HG02840 (cell line): ENCODE results near the gene KISS1R.
A peak's percentile ranks its signal among the peaks of the same experiment; 100 is the strongest.
"Not testable (repeated sequence)": the region's sequence is repeated elsewhere in the genome, so short reads cannot be mapped to it uniquely, and the experiment has no call there.

ENCODE experiments used
- ATAC-seq: cut with Tn5 transposase; IDR thresholded peaks from one replicate; pipeline ENCODE4 v1.9.1; 2021; ENCODE audit warnings: mild to moderate bottlenecking, moderate library complexity, moderate number of reproducible peaks; ENCODE audit not compliant: unreplicated experiment, low FRiP score

Gene KISS1R

GRCh38 chr19:881385-882071 is 35.6 kb upstream of the KISS1R start:
- ATAC-seq = no peak

- ATAC-seq = no peak
Measured at GRCh38 chr19:882871-883497, 34.1 kb upstream of the KISS1R start.

- no peak for ATAC-seq
Measured at GRCh38 chr19:883661-884211, 33.4 kb upstream of the KISS1R start.

GRCh38 chr19:884420-885211 is 32.5 kb upstream of the KISS1R start:
- ATAC-seq = no peak

GRCh38 chr19:885536-886224 is 31.5 kb upstream of the KISS1R start:
- ATAC-seq = no peak

- no peak for ATAC-seq
Measured at GRCh38 chr19:887072-887471, 30.1 kb upstream of the KISS1R start.

GRCh38 chr19:887599-887998 is 29.5 kb upstream of the KISS1R start:
- ATAC-seq = no peak

- no peak for ATAC-seq
Measured at GRCh38 chr19:888581-889385, 28.4 kb upstream of the KISS1R start.

GRCh38 chr19:889662-890295 is 27.4 kb upstream of the KISS1R start:
- ATAC-seq = no peak

GRCh38 chr19:890831-891230 is 26.3 kb upstream of the KISS1R start:
- no peak for ATAC-seq

- not testable (repeated sequence) for ATAC-seq
Measured at GRCh38 chr19:891421-892200, 25.5 kb upstream of the KISS1R start.

- ATAC-seq = no peak
Measured at GRCh38 chr19:892243-892893, 24.8 kb upstream of the KISS1R start.

- ATAC-seq = peak; percentile 86
Measured at GRCh38 chr19:892894-893689, 24.0 kb upstream of the KISS1R start, which contains the start of the genes MED16 and RNU6-9. Gene MED16 (minus strand): TSS chr19:893187. CDS start chr19:891131, 2,056 bp downstream. Gene RNU6-9 (plus strand): TSS chr19:893484.

- no peak for ATAC-seq
Measured at GRCh38 chr19:896434-896833, 20.7 kb upstream of the KISS1R start.

- no peak for ATAC-seq
Measured at GRCh38 chr19:896999-897398, 20.1 kb upstream of the KISS1R start.

- ATAC-seq = no peak
Measured at GRCh38 chr19:897442-898039, 19.6 kb upstream of the KISS1R start.

GRCh38 chr19:898663-899062 is 18.5 kb upstream of the KISS1R start:
- ATAC-seq = no peak
